NCI-H1930 (cell line): ENCODE data around the gene TBC1D9B.

ENCODE experiments used
- DNase-seq, 2 experiments: peaks; one replicate each; lab custom pipeline; 2025; lab: John Stamatoyannopoulos, UW

Gene TBC1D9B

DNA sequence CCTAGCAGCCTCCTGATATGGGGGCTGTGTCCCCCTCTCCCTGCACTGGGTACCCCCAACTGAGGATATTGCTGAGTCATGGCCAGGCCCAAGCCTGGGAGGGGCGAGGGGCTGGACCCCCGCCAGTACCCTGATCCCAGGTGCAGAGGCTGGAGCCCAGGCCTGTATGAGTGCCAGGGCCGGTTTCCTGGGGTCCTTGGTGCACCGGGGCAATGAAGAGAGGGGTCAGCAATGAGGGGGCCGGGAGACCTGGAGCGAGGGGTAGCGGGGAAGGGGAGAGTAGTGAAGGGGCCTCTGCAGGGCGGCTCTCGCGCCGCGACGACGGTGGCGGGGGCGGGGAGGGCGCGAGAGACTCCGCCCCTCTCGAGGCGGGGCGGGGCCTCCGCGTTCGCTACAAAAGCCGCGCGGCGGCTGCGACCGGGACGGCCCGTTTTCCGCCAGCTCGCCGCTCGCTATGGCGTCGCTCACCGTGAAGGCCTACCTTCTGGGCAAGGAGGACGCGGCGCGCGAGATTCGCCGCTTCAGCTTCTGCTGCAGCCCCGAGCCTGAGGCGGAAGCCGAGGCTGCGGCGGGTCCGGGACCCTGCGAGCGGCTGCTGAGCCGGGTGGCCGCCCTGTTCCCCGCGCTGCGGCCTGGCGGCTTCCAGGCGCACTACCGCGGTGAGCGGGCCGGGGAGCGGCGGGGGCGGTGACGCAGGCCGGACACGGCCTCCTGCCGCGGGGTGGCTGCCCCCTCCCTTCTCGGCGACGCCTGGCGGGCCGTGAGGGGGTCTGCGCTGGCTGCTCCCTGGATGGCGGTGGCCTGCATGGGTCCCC is 87.0 kb downstream of the TBC1D9B start, which contains the start of gene SQSTM1:
Gene SQSTM1, plus strand, starts transcription at position 423 of the 815 bp plus-strand sequence. Its CDS starts 32 bp downstream, at position 455.
- DNase-seq = peak; percentile 23 to 72

- DNase-seq = no peak
These were observed 87.6 kb downstream of the TBC1D9B start for GRCh38 chr5:179820127-179820482.

- DNase-seq = no peak
These were observed 88.2 kb downstream of the TBC1D9B start for GRCh38 chr5:179819296-179820126.

- peak; percentile 51 to 59 for DNase-seq
These were observed 88.9 kb downstream of the TBC1D9B start for GRCh38 chr5:179818746-179819295.

- no peak for DNase-seq
These were observed 89.6 kb downstream of the TBC1D9B start for GRCh38 chr5:179817890-179818745.

DNA sequence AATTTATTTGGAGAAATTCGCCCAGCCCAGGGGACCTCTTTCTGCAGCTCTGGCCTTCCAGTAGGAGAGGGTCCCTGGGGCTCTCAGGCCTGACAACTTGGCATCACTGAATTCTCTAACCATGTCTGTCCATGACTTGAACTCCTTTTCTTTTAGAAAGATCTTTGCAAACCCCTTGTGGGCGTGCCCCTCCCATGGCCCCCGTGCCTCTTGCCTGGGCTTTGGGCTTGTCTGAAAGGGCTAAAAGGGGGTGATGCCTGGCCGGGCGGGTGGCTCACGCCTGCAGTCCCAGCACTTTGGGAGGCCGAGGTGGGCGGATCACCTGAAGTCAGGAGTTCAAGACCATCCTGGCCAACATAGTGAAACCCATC is 90.2 kb downstream of the TBC1D9B start:
- DNase-seq = no peak

- no peak for DNase-seq
These were observed 90.8 kb downstream of the TBC1D9B start for GRCh38 chr5:179816796-179817469.

DNA sequence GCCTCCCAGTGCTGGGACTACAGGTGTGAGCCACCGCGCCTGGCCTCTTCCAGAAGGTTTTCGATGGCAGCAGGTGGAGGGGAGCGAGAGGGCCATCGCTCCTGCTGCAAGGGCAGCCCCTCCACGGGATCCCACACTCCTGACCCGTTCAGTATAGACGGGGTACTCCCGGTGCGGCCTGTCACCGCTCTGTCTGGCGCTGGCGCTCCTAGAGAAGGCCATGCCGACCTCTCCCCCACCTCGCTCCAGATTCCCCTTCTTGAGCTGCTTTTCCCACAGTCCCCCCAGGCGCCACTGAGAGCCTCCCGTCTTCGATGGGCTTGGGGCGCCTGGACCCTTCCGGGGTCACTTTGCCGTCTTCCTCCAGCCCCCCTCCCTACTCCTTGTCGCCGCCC is 91.3 kb downstream of the TBC1D9B start:
- DNase-seq = no peak

DNA sequence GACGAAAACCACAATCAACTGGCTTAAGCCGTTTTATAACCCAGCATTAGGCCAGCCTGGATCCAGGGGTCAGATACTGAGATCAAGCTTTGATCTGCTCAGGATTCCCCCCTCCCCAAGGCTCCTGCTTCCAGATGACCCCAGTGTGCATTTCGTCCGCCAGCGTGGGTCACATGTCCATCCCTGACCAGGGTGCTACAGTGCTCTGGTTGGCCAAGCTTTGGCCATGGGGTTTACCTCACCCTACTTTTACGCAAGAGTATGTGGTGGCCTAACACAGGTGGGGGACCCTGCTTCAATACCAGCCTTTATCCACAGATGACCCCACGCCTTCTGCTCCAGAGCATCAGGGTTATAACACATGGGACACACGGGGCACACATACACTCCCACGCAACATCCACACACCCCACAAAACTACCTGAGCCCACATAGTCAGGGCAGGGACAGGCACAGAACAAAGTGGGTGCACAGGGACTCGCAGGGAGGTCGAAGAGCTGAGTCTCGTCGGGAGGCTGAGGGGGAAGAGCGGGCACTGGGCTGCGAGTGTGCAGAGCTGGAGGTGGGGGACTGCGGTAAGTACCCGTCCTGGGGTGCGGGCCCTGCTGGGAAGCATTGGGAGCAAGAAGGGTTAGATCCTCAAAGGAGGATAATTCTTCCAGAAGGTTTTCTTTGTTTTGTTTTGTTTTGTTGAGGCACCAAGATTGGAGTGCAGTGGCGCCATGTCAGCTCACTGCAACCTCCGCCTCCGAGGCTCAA is 92.0 kb downstream of the TBC1D9B start:
- no peak for DNase-seq

DNA sequence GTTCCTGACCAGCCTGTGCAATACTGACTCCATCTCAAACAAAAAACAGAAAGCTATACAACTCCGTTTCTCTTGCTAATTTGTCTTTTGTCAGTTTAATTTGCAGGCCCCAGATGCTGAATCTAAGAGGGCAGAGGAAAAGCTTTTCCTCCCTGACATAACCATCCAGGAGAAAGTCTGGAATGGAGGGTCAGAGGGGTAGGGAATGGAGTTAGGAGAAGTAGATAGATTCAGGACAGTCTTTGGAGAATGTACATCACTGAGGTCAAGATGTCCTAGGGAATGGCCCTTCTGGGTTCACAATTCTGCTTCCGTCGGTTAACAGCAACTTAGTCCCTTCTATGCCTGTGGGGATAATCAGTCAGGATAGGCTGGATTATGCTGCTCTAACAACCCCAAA is 93.6 kb downstream of the TBC1D9B start:
- no peak for DNase-seq

DNA sequence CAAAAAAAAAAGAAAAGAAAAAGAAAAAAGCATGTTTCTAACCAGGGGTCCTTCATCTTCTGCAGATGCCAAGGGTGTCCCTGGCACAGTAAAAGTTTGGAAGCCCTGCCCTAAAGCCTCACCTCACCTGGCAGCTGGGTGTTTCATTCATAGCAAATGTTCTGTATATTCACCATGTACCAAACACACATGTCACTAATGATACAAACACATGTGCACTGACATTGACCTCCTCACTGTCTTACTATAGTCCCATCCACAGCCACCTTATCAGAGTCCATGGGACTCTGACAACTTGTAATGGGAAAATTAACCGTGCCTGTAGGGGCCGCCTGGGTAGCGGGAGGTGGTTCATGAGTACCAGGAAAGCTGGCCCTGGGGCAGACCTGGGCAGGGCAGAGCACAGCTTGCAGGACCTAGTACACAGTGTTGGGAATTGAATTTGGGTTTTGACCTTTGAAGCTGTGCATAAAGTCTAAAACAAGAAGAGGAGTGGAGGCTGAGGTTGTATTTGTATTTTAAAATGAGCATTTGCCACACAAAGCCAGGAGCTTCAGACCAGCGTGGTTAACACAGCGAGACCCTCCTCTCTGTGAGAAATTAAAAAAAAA is 94.6 kb downstream of the TBC1D9B start:
- DNase-seq = no peak

DNA sequence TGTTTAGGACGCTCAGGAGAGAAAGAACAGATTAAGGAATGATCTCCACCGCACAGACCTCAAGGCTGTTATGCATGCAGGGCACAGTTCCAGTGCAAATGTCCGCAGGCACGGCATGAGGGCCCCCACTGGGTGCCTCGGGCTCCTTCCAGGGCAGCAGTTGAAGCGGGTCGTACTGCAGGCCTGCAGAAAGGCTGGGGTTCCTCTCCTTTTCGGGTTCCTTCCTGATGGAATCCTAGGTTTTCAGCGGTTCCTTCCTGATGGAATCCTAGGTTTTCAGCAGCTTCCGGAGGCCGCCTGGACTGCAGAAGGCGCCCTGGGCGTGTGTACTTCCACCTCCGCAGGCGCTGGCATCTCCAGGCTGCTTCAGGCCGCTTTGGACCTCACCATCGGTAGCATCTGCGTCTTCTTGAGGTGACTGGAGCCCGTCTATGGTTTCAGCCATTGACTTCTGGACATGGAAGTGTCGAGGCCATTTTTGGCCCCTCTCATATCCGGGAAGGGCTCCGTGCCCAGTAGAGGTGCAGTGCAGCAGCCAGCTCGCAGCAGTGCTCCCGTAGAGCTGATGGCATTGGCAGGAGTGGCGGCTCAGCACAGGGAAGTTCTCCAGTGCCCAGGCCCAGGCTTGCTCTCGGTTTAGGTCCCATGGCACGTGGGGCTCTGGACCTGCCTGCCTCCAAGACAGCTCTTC is 95.4 kb downstream of the TBC1D9B start:
- DNase-seq = no peak
